ENCODE data around the gene PRR23C. TPM values are rescaled to one million over a fixed set of nuclear protein-coding genes. Genes with fewer than 3 reads are reported as not detected.
"Not testable (repeated sequence)": the region's sequence is repeated elsewhere in the genome, so short reads cannot be mapped to it uniquely, and the experiment has no call there.

Gene PRR23C
- total RNA-seq, 1 donor from 2014 or later: not detected

DNA sequence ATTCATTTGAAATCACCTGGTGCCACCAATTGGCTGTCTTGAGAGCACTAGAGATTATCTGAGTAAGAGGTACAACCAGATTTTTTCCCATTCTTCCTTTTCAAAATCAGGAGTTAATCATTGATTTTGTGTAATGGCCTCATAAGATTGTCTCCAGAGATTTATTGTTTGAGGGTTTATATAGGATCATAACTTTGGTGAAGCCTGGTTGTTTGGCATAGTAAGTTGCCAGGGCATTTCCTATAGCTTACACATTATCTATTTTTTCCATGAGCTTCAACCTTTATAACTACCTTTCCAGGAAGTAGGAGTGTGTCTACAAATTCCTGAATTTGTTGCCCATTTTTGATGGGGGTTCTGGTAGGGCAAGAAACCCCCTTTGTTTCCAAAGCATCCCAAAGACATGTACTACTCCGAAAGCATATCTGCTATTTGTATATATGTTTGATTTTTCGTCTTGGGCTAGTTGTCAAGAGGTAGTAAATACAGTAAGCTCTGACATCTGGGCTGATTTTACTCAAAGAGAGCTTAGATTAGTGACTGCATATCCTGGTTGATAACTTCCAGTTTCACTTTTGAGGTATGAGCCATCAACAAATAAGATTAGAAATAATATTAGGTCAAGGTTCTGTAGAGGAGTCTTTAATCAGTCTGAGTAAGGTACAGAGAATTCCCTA is 12.2 kb downstream of the PRR23C start:
- no peaks in the 10 kb centered on the region for H3K27me3 ChIP-seq (ENCODE audit: control insufficient read depth, insufficient read depth, low read length)
- TF ChIP-seq, protein P1, sequence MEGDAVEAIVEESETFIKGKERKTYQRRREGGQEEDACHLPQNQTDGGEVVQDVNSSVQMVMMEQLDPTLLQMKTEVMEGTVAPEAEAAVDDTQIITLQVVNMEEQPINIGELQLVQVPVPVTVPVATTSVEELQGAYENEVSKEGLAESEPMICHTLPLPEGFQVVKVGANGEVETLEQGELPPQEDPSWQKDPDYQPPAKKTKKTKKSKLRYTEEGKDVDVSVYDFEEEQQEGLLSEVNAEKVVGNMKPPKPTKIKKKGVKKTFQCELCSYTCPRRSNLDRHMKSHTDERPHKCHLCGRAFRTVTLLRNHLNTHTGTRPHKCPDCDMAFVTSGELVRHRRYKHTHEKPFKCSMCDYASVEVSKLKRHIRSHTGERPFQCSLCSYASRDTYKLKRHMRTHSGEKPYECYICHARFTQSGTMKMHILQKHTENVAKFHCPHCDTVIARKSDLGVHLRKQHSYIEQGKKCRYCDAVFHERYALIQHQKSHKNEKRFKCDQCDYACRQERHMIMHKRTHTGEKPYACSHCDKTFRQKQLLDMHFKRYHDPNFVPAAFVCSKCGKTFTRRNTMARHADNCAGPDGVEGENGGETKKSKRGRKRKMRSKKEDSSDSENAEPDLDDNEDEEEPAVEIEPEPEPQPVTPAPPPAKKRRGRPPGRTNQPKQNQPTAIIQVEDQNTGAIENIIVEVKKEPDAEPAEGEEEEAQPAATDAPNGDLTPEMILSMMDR (IDR thresholded peaks at IDR 0.05; ENCODE audit: insufficient read depth, low read length, poor library complexity, severe bottlenecking): no peak

DNA sequence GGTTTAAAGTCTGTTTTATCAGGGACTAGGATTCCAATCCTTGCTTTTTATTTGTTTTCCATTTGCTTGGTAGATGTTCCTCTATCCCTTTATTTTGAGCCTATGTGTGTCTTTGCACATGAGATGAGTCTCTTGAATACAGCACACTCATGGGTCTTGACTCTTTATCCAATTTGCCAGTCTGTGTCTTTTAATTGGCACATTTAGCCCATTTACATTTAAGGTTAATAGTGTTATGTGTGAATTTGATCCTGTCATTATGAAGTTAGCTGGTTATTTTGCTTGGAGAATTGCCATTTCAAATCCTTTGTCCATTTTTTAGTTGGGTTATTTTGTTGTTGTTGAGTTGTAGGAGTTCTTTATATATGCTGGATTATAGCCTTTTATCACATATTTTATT is 14.1 kb downstream of the PRR23C start:
- not testable (repeated sequence) for DNase-seq (ENCODE audit: low read depth); H3K36me3 ChIP-seq (ENCODE audit: control insufficient read depth, insufficient read depth, low read length); H3K27me3 ChIP-seq (ENCODE audit: control insufficient read depth, insufficient read depth, low read length); H3K4me3 ChIP-seq (ENCODE audit: low read depth, low read length)

More for the DNA sequence above, 12.2 kb downstream of the PRR23C start:
- Histone ChIP-seq H3K36me3 (ENCODE audit: control insufficient read depth, insufficient read depth, low read length) (no peaks in the 10 kb centered on the region), H3K4me3 (ENCODE audit: low read depth, low read length) (no peak overlapping the region)
- no peak for DNase-seq (ENCODE audit: low read depth)

DNA sequence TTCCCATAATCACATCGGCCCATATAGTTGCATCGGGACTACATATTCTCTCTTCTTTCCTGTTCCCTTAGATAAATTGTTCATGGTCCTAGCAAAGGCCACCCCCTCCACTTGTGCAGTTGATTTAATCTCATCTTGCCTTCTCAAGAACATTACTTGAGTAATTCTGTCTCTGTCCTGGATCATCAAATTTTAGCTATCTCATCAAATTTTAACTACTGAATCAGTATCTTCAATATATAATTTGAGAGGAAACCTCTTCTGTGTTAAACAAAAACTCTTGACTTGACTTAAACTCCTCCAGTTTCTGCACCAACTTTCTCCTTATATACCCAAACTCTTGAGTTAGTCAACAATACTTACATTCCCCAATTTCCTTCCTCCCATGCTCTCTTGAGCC is 19.7 kb downstream of the PRR23C start:
- no peak for DNase-seq (ENCODE audit: low read depth)
- H3K4me3 ChIP-seq (ENCODE audit: low read depth, low read length): no peak overlapping the region

DNA sequence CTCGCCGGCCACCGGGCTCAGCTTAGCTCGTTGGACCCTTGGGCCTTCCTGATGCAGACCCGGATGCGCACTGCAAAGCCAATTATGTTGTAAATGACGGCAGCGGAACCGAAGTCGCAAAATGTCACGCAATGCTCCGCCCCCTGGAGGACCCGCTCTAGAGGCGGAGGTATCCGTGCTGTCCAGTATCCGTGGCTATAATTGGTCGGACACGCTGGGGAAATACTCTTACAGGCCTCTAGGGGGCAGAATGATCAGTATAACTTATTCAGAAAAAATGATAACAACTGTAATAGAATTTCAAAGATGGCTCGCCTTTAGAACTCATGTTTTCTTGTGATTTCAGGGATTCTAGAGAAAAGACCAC is 23.8 kb downstream of the PRR23C start, which contains the start of gene PRR23B:
Gene PRR23B, minus strand, starts transcription at position 59 of the 367 bp plus-strand sequence. CDS start 265 bp downstream, outside the sequence.
- TF ChIP-seq, protein P1 (IDR thresholded peaks at IDR 0.05; ENCODE audit: insufficient read depth, low read length, poor library complexity, severe bottlenecking): peak; percentile 3
- Histone ChIP-seq H3K27me3 (ENCODE audit: control insufficient read depth, insufficient read depth, low read length) (no peaks in the 10 kb centered on the region), H3K36me3 (ENCODE audit: control insufficient read depth, insufficient read depth, low read length) (no peaks in the 10 kb centered on the region), H3K4me3 (ENCODE audit: low read depth, low read length) (no peak within 1 kb of the TSS)
- DNase-seq (ENCODE audit: low read depth): no peak

More for the DNA sequence above, 19.7 kb downstream of the PRR23C start:
- Histone ChIP-seq H3K27me3 (ENCODE audit: control insufficient read depth, insufficient read depth, low read length) (no peaks in the 10 kb centered on the region), H3K36me3 (ENCODE audit: control insufficient read depth, insufficient read depth, low read length) (no peaks in the 10 kb centered on the region)
- TF ChIP-seq, protein P1 (IDR thresholded peaks at IDR 0.05; ENCODE audit: insufficient read depth, low read length, poor library complexity, severe bottlenecking): no peak

DNA sequence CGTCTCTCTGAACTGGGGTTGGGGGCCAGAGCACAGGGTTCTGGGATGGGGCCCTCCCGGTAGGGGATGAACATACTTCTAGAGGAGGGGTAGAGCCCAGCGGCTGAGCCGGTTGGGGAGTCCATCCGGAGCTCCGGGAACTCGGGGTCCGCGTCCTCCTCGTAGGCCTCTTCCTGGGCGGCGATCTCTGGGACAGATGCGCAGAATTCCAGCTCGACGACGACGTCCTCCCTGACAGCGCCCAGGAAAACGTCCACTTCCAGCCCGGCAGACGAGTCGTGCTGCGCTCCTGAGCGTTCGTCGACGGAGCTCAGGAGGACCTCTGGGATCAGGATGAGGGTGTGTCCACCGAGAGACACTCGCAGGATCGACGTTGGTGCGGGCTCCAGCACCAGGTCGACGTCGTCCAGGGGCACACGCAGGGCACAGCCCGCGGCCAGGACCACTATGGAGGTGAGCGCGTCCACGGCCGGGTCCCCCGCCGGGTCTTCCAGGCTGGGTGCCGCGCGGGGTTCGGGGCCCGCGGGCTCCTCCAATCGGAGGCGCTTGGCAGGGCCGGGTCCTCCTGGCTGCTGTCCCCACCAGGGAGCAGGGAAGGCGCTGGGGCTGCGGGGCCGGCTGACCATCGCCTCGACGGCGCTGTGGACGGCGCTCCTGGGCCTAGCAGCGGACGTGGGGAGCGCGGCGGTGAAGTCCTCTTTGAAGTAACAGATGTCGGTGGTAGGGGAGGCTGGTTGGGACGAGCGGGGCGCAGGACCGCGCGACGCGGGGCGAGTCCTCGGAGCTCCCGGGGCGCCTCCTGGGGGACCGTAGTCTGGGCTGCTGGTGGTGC is 24.4 kb downstream of the PRR23C start:
- H3K27me3 ChIP-seq (ENCODE audit: control insufficient read depth, insufficient read depth, low read length): no peaks in the 10 kb centered on the region
- no peak overlapping the region for H3K4me3 ChIP-seq (ENCODE audit: low read depth, low read length)
- DNase-seq (ENCODE audit: low read depth): no peak
- TF ChIP-seq, protein P1 (IDR thresholded peaks at IDR 0.05; ENCODE audit: insufficient read depth, low read length, poor library complexity, severe bottlenecking): no peak
- H3K36me3 ChIP-seq (ENCODE audit: control insufficient read depth, insufficient read depth, low read length): no peaks in the 10 kb centered on the region

DNA sequence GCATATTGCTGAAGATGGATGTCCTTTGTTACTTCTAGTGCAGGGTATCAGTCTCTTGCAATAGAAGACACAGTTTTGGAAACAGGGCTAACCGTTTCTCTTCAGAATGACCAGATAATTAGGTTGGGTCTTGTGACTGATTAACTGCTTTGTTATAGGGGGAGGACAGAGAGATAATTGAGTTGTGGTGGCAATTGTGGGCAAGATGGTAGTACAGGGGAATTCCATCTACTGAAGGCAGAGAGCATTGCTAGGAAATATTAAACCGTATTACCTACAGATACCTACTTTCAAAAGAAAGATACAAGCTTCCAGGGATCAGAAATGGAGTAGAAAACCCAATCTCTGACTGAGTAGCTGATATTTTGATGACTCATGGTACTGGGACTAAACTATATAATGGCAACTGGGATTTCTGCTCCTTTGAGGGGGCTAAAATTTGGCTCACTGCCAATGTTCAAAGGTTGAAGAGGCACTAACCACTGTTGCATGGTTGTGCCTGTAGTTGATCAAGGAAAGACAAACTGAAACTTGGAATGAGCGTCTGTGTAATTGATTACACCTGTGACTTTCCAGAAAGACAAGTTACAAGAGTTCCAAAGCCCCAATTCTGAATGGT is 28.2 kb downstream of the PRR23C start:
- TF ChIP-seq, protein P1 (IDR thresholded peaks at IDR 0.05; ENCODE audit: insufficient read depth, low read length, poor library complexity, severe bottlenecking): no peak
- DNase-seq (ENCODE audit: low read depth): no peak
- Histone ChIP-seq H3K4me3 (ENCODE audit: low read depth, low read length) (no peak overlapping the region), H3K27me3 (ENCODE audit: control insufficient read depth, insufficient read depth, low read length) (no peaks in the 10 kb centered on the region), H3K36me3 (ENCODE audit: control insufficient read depth, insufficient read depth, low read length) (no peaks in the 10 kb centered on the region)
